ENCODE results near the gene KANSL2.

KANSL2 gene

GRCh38 chr12:48690990-48691389 lies 9.0 kb upstream of the KANSL2 start:
- TF ChIP-seq CTCF (conservative IDR thresholded peaks at IDR 0.05; ENCODE audit: low read depth, low read length): no peak
- no peak for DNase-seq (ENCODE audit: low read depth)
- H3K4me3 ChIP-seq (ENCODE audit: low read length): no peak overlapping the region

- H3K4me3 ChIP-seq (ENCODE audit: low read length): no peak overlapping the region
- no peak for TF ChIP-seq CTCF (conservative IDR thresholded peaks at IDR 0.05; ENCODE audit: low read depth, low read length)
- DNase-seq (ENCODE audit: low read depth): no peak
Measured at GRCh38 chr12:48690436-48690835, 8.4 kb upstream of the KANSL2 start.

- no peak overlapping the region for H3K4me3 ChIP-seq (ENCODE audit: low read length)
- DNase-seq (ENCODE audit: low read depth): no peak
- TF ChIP-seq CTCF (conservative IDR thresholded peaks at IDR 0.05; ENCODE audit: low read depth, low read length): no peak
Measured at GRCh38 chr12:48688836-48689235, 6.8 kb upstream of the KANSL2 start.

GRCh38 chr12:48687592-48687991 lies 5.6 kb upstream of the KANSL2 start:
- DNase-seq (ENCODE audit: low read depth): no peak
- H3K4me3 ChIP-seq (ENCODE audit: low read length): no peak overlapping the region
- no peak for TF ChIP-seq CTCF (conservative IDR thresholded peaks at IDR 0.05; ENCODE audit: low read depth, low read length)

GRCh38 chr12:48686615-48687334 lies 4.7 kb upstream of the KANSL2 start:
- TF ChIP-seq CTCF (conservative IDR thresholded peaks at IDR 0.05; ENCODE audit: low read depth, low read length): no peak
- H3K4me3 ChIP-seq (ENCODE audit: low read length): no peak overlapping the region
- DNase-seq (ENCODE audit: low read depth): no peak

- no peak for TF ChIP-seq CTCF (conservative IDR thresholded peaks at IDR 0.05; ENCODE audit: low read depth, low read length)
- no peak overlapping the region for H3K4me3 ChIP-seq (ENCODE audit: low read length)
- DNase-seq (ENCODE audit: low read depth): no peak
Measured at GRCh38 chr12:48686037-48686595, 4.1 kb upstream of the KANSL2 start.

GRCh38 chr12:48683534-48683933 lies 1.5 kb upstream of the KANSL2 start:
- no peak for DNase-seq (ENCODE audit: low read depth)
- no peak for TF ChIP-seq CTCF (conservative IDR thresholded peaks at IDR 0.05; ENCODE audit: low read depth, low read length)

More at GRCh38 chr12:48683534-48683933, 1.5 kb upstream of the KANSL2 start:
- no peak overlapping the region for H3K4me3 ChIP-seq (ENCODE audit: low read length)

All from retinal pigment epithelial cell (primary cell).